Naive thymus-derived CD4-positive, alpha-beta T cell (primary cell): Measurements from ENCODE around the gene MACROD2. TPM values are rescaled to one million over a fixed set of nuclear protein-coding genes. Genes with fewer than 3 reads are reported as not detected.

Experiments
- ATAC-seq: fragments of 150-1000 bp; cut with Tn5 transposase; 2 replicates; pipeline ENCODE4 v1.10.0; 2021; ENCODE audit warnings: mild to moderate bottlenecking, moderate library complexity
- CTCF ChIA-PET: fragments of 350-600 bp; sonication (Branson Sonifier 250); formaldehyde crosslinking; loops from one replicate; lab custom pipeline; 2021; ENCODE audit warnings: antibody characterized with exemption; lab: Charles Lee
- POLR2A ChIA-PET: fragments of 350-600 bp; sonication (Branson Sonifier 250); formaldehyde crosslinking; loops from one replicate; lab custom pipeline; 2021; ENCODE audit warnings: antibody characterized with exemption, inconsistent platforms; lab: Charles Lee
- DNase-seq, 9 donors: peaks; one replicate each; pipeline versions ENCODE4 v3.0.0 to v3.0.0-alpha.2; 2020 to 2022; ENCODE audit warnings: mixed read lengths in 1 of 9
- H3K27ac ChIP-seq: one replicate; pipeline ENCODE4 v1.7.0; 2013; ENCODE audit warnings: mild to moderate bottlenecking, low read depth, low read length, moderate library complexity
- H3K27me3 ChIP-seq, 2 donors: one replicate each; pipeline ENCODE4 v1.7.0; 2013; ENCODE audit warnings: low read length in 2 of 2, mild to moderate bottlenecking in 2 of 2, moderate library complexity in 2 of 2; ENCODE audit not compliant: control insufficient read depth in 2 of 2, insufficient read depth in 2 of 2
- H3K36me3 ChIP-seq, 3 experiments: 1 replicate in 2 of 3; 2 replicates in 1 of 3; pipeline ENCODE4 v1.7.0; 2013; ENCODE audit warnings: low read length in 3 of 3, mild to moderate bottlenecking in 3 of 3, moderate library complexity in 1 of 3; ENCODE audit not compliant: insufficient read depth in 3 of 3, control insufficient read depth in 2 of 3
- H3K4me1 ChIP-seq, 2 donors: one replicate each; pipeline ENCODE4 v1.7.0; 2013; ENCODE audit warnings: low read length in 2 of 2, mild to moderate bottlenecking in 2 of 2, moderate library complexity in 1 of 2; ENCODE audit not compliant: control insufficient read depth in 2 of 2, insufficient read depth in 2 of 2
- H3K4me3 ChIP-seq: 2 replicates; pipeline ENCODE4 v1.7.0; 2013; ENCODE audit warnings: mild to moderate bottlenecking, low read length
- H3K9me3 ChIP-seq, 3 experiments: 1 replicate in 2 of 3; 2 replicates in 1 of 3; pipeline ENCODE4 v1.7.0; 2013; ENCODE audit warnings: low read length in 3 of 3; ENCODE audit not compliant: control insufficient read depth in 2 of 3
- H3K27ac Mint-ChIP-seq, 9 donors: one replicate each; pipeline ENCODE4 v1.8.0; 2020 to 2022; ENCODE audit warnings: mixed read lengths in 9 of 9, mild to moderate bottlenecking in 8 of 9, moderate library complexity in 5 of 9, inconsistent platforms in 2 of 9
- H3K27me3 Mint-ChIP-seq, 5 donors: one replicate each; pipeline ENCODE4 v1.8.0; 2021 to 2022; ENCODE audit warnings: mixed read lengths in 5 of 5, mild to moderate bottlenecking in 1 of 5
- H3K36me3 Mint-ChIP-seq, 5 donors: one replicate each; pipeline ENCODE4 v1.8.0; 2020 to 2022; ENCODE audit warnings: mixed read lengths in 5 of 5, mild to moderate bottlenecking in 3 of 5, inconsistent platforms in 1 of 5
- H3K4me1 Mint-ChIP-seq, 7 donors: one replicate each; pipeline ENCODE4 v1.8.0; 2020 to 2022; ENCODE audit warnings: mixed read lengths in 7 of 7, mild to moderate bottlenecking in 3 of 7, inconsistent platforms in 1 of 7
- H3K4me3 Mint-ChIP-seq, 10 donors: one replicate each; pipeline ENCODE4 v1.8.0; 2020 to 2022; ENCODE audit warnings: mild to moderate bottlenecking in 10 of 10, mixed read lengths in 10 of 10, moderate library complexity in 6 of 10, inconsistent platforms in 2 of 10
- H3K9me3 Mint-ChIP-seq, 11 donors: one replicate each; pipeline ENCODE4 v1.8.0; 2020 to 2022; ENCODE audit warnings: mixed read lengths in 11 of 11, mild to moderate bottlenecking in 4 of 11, inconsistent platforms in 1 of 11, moderate library complexity in 1 of 11
- intact Hi-C, 2 donors: fragments of 100-400 bp; cut with micrococcal nuclease; formaldehyde crosslinking; loops; one replicate each; pipeline ENCODE4 v1.15.1; 2023
- polyA plus RNA-seq, 2 donors: library from polyadenylated mRNA; unstranded; fragments of 300-500 nt; fragmentation: Illumina TruSeq; gene quantifications; one replicate each; pipeline ENCODE4 v1.2.3, GENCODE V29; 2021
- total RNA-seq, 6 experiments: library from RNA in 5 of 6; stranded (reverse) in 5 of 6; gene quantifications; 1 replicate in 5 of 6; 2 replicates in 1 of 6; pipeline ENCODE4 v1.2.3 and lab custom pipeline; 2021 to 2026

Gene MACROD2
- total and polyA plus RNA-seq, 7 experiments from 2014 or later, result 0.27 to 0.86 (median 0.34) TPM; not detected in 4

GRCh38 chr20:14765370-14765701 lies 770.0 kb downstream of the MACROD2 start:
- ATAC-seq (no peak), DNase-seq (no peak)
- ChIA-PET POLR2A (no interaction called here), CTCF (no interaction called here)
- Histone ChIP-seq H3K36me3 (no peaks in the 10 kb centered on the region), H3K27me3 (no peaks in the 10 kb centered on the region), H3K4me3 (no peak overlapping the region), H3K9me3 (no peaks in the 10 kb centered on the region), H3K27ac (no peak overlapping the region), H3K4me1 (no peaks in the 10 kb centered on the region)
- Mint-ChIP-seq H3K4me3 (no peak overlapping the region), H3K36me3 (no peaks in the 10 kb centered on the region), H3K27me3 (no peaks in the 10 kb centered on the region), H3K4me1 (no peaks in the 10 kb centered on the region), H3K9me3 (peaks cover 0 to 19% (median 11%) of the 10 kb centered on the region in 11 donors), H3K27ac (no peak overlapping the region)
- intact Hi-C loops, result no loop called here

GRCh38 chr20:14773486-14773885 lies 778.2 kb downstream of the MACROD2 start:
- Mint-ChIP-seq H3K27ac (no peak overlapping the region), H3K9me3 (peaks cover 0 to 17% (median 9%) of the 10 kb centered on the region in 11 donors), H3K36me3 (no peaks in the 10 kb centered on the region), H3K27me3 (no peaks in the 10 kb centered on the region), H3K4me1 (no peaks in the 10 kb centered on the region), H3K4me3 (no peak overlapping the region)
- H3K27me3 ChIP-seq, result no peaks in the 10 kb centered on the region
- no peak for DNase-seq
- ChIA-PET CTCF (no interaction called here), POLR2A (no interaction called here)
- no peak for ATAC-seq
- intact Hi-C loops, result no loop called here
- H3K4me1 ChIP-seq, result no peaks in the 10 kb centered on the region
- H3K36me3 ChIP-seq, result no peaks in the 10 kb centered on the region
- H3K9me3 ChIP-seq, result peaks cover 0 to 4% (median 0%) of the 10 kb centered on the region in 3 experiments
- no peak overlapping the region for H3K4me3 ChIP-seq
- no peak overlapping the region for H3K27ac ChIP-seq

- Histone ChIP-seq H3K4me1 (no peaks in the 10 kb centered on the region), H3K9me3 (peaks cover 0 to 4% (median 0%) of the 10 kb centered on the region in 3 experiments), H3K36me3 (no peaks in the 10 kb centered on the region), H3K27ac (no peak overlapping the region), H3K27me3 (no peaks in the 10 kb centered on the region), H3K4me3 (no peak overlapping the region)
- Mint-ChIP-seq H3K9me3 (peaks cover 0 to 14% (median 9%) of the 10 kb centered on the region in 11 donors), H3K27ac (no peak overlapping the region), H3K27me3 (no peaks in the 10 kb centered on the region), H3K4me1 (no peaks in the 10 kb centered on the region), H3K36me3 (no peaks in the 10 kb centered on the region), H3K4me3 (no peak overlapping the region)
- ChIA-PET CTCF (no interaction called here), POLR2A (no interaction called here)
- DNase-seq (no peak), ATAC-seq (no peak)
- intact Hi-C loops, result no loop called here
These were observed 780.5 kb downstream of the MACROD2 start for GRCh38 chr20:14775778-14776177.

GRCh38 chr20:14777591-14777990 lies 782.3 kb downstream of the MACROD2 start:
- H3K36me3 ChIP-seq, result no peaks in the 10 kb centered on the region
- Mint-ChIP-seq H3K27me3 (no peaks in the 10 kb centered on the region), H3K4me3 (no peak overlapping the region), H3K27ac (no peak overlapping the region), H3K36me3 (peaks cover 0 to 3% (median 0%) of the 10 kb centered on the region in 5 donors), H3K9me3 (peaks cover 0 to 21% (median 9%) of the 10 kb centered on the region in 11 donors), H3K4me1 (no peaks in the 10 kb centered on the region)
- CTCF ChIA-PET, result no interaction called here
- H3K27ac ChIP-seq, result no peak overlapping the region
- DNase-seq (no peak), ATAC-seq (no peak)
- H3K27me3 ChIP-seq, result no peaks in the 10 kb centered on the region
- H3K9me3 ChIP-seq, result peaks cover 0 to 4% (median 0%) of the 10 kb centered on the region in 3 experiments
- POLR2A ChIA-PET, result no interaction called here
- intact Hi-C loops, result no loop called here
- no peak overlapping the region for H3K4me3 ChIP-seq
- H3K4me1 ChIP-seq, result no peaks in the 10 kb centered on the region

GRCh38 chr20:14778096-14778495 lies 782.8 kb downstream of the MACROD2 start:
- H3K27ac ChIP-seq, result no peak overlapping the region
- ChIA-PET POLR2A (no interaction called here), CTCF (no interaction called here)
- no peaks in the 10 kb centered on the region for H3K27me3 Mint-ChIP-seq
- H3K27me3 ChIP-seq, result no peaks in the 10 kb centered on the region
- no peak overlapping the region for H3K4me3 Mint-ChIP-seq
- H3K27ac Mint-ChIP-seq, result no peak overlapping the region
- H3K4me3 ChIP-seq, result no peak overlapping the region
- peaks cover 0 to 3% (median 0%) of the 10 kb centered on the region in 5 donors for H3K36me3 Mint-ChIP-seq
- no peaks in the 10 kb centered on the region for H3K9me3 ChIP-seq
- intact Hi-C loops, result no loop called here
- no peaks in the 10 kb centered on the region for H3K36me3 ChIP-seq
- ATAC-seq, result no peak
- DNase-seq, result no peak
- no peaks in the 10 kb centered on the region for H3K4me1 Mint-ChIP-seq
- H3K4me1 ChIP-seq, result no peaks in the 10 kb centered on the region
- peaks cover 0 to 21% (median 9%) of the 10 kb centered on the region in 11 donors for H3K9me3 Mint-ChIP-seq

- intact Hi-C loops, result no loop called here
- Histone ChIP-seq H3K9me3 (no peaks in the 10 kb centered on the region), H3K27me3 (no peaks in the 10 kb centered on the region), H3K36me3 (no peaks in the 10 kb centered on the region), H3K4me3 (no peak overlapping the region), H3K4me1 (no peaks in the 10 kb centered on the region), H3K27ac (no peak overlapping the region)
- POLR2A ChIA-PET, result no interaction called here
- DNase-seq (no peak), ATAC-seq (no peak)
- Mint-ChIP-seq H3K9me3 (peaks cover 0 to 21% (median 9%) of the 10 kb centered on the region in 11 donors), H3K4me3 (no peak overlapping the region), H3K4me1 (no peaks in the 10 kb centered on the region), H3K36me3 (peaks cover 0 to 3% (median 0%) of the 10 kb centered on the region in 5 donors), H3K27ac (no peak overlapping the region), H3K27me3 (no peaks in the 10 kb centered on the region)
- CTCF ChIA-PET, result no interaction called here
These were observed 783.6 kb downstream of the MACROD2 start for GRCh38 chr20:14778875-14779274.

GRCh38 chr20:14780508-14780907 lies 785.2 kb downstream of the MACROD2 start:
- no peak for ATAC-seq
- POLR2A ChIA-PET, result no interaction called here
- Histone ChIP-seq H3K27ac (no peak overlapping the region), H3K4me1 (no peaks in the 10 kb centered on the region), H3K27me3 (no peaks in the 10 kb centered on the region), H3K36me3 (no peaks in the 10 kb centered on the region), H3K9me3 (no peaks in the 10 kb centered on the region), H3K4me3 (no peak overlapping the region)
- H3K27ac Mint-ChIP-seq, result no peak overlapping the region
- peaks cover 0 to 3% (median 0%) of the 10 kb centered on the region in 5 donors for H3K36me3 Mint-ChIP-seq
- no peaks in the 10 kb centered on the region for H3K4me1 Mint-ChIP-seq
- H3K9me3 Mint-ChIP-seq, result peaks cover 0 to 20% (median 7%) of the 10 kb centered on the region in 11 donors
- no peak overlapping the region for H3K4me3 Mint-ChIP-seq
- intact Hi-C loops, result no loop called here
- no peaks in the 10 kb centered on the region for H3K27me3 Mint-ChIP-seq
- DNase-seq, result no peak
- CTCF ChIA-PET, result no interaction called here
